IPS-15b (cell line): ENCODE data around the gene SLC24A3.

Experiments used
- H3K27me3 ChIP-seq: one replicate; pipeline ENCODE4 v1.6.1; 2013; ENCODE audit warnings: low read length; ENCODE audit not compliant: control insufficient read depth, insufficient read depth
- H3K36me3 ChIP-seq: one replicate; pipeline ENCODE4 v1.6.1; 2013; ENCODE audit warnings: low read length; ENCODE audit not compliant: control insufficient read depth, insufficient read depth
- H3K4me1 ChIP-seq: one replicate; pipeline ENCODE4 v1.6.1; 2013; ENCODE audit warnings: mild to moderate bottlenecking, low read length; ENCODE audit not compliant: control insufficient read depth, insufficient read depth
- H3K4me3 ChIP-seq: one replicate; pipeline ENCODE4 v1.5.1; 2013; ENCODE audit warnings: low read depth, low read length
- H3K9ac ChIP-seq: one replicate; pipeline ENCODE4 v1.6.1; 2013; ENCODE audit warnings: low read depth, mild to moderate bottlenecking, low read length
- H3K9me3 ChIP-seq: one replicate; pipeline ENCODE4 v1.6.1; 2013; ENCODE audit warnings: mild to moderate bottlenecking, low read length; ENCODE audit not compliant: control insufficient read depth, insufficient read depth

Gene SLC24A3

DNA sequence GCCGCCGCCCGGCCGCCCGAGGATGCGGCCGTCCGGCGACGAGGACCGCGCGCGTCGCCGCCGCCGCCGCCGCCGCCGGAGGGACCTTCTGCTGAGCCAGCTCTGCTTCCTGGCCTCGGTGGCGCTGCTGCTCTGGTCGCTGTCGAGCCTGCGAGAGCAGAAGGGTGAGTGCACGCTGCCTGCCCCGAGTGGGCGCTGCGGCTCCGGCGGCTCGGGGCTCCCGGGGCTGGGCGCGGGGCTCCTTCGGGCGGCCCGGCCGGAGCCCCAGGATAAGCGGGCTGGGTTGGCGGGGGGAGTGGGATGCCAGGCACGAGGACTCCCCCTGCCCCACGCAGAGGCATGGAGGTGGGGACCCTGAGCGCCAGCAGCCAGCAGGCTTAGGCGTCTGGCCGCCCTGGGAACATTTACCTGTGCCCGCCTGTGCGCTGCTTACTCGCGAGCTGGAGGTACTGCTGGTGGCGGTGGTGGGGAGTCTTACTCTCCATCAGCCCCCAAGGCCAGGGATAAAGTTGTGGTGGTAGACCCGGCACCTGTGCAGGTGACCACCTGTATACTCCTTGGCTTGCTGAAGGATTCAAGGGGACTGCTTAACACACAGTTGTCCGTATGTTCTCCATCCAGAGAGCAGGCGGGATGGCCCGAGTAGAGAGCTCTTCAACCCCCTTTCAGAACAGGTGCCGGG lies 520 bp downstream of the SLC24A3 start:
- peaks cover 35% of the 10 kb centered on the region for H3K27me3 ChIP-seq
- no peaks in the 10 kb centered on the region for H3K9me3 ChIP-seq
- H3K4me3 ChIP-seq = peak overlapping the region; percentile 55
- peaks cover 6% of the 10 kb centered on the region for H3K4me1 ChIP-seq
- no peaks in the 10 kb centered on the region for H3K36me3 ChIP-seq
- no peak overlapping the region for H3K9ac ChIP-seq

DNA sequence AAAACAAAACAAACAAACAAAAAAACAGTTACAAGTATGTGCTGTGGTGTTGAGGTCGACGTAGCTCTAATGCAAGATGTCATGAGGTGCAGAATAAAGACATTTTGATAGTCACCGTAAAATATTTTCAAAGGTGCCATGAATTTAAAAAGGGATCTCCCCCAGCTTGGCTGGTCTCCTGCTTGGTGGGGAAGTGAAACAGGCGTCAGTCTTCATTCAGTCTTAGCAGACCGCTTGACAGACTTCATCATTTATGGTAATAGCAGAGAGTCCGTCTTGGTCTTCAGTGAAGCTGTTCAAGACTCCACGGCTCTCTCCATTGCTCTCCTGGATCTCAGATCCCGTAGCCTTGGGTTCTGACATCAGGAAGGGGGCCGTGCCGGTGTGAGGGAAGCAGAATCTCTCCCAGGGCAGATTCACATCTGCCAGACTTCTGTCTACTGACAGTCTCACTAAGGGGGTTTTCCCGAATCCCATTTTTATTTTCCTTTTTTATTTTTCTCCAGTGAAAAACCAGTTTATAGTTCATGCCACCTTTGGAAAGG lies 1.6 kb downstream of the SLC24A3 start:
- no peak overlapping the region for H3K9ac ChIP-seq
- no peaks in the 10 kb centered on the region for H3K36me3 ChIP-seq
- peaks cover 35% of the 10 kb centered on the region for H3K27me3 ChIP-seq
- peaks cover 2% of the 10 kb centered on the region for H3K4me1 ChIP-seq
- no peaks in the 10 kb centered on the region for H3K9me3 ChIP-seq
- H3K4me3 ChIP-seq = no peak overlapping the region

GRCh38 chr20:19218411-19218810 lies 6.0 kb downstream of the SLC24A3 start:
- Histone ChIP-seq H3K9ac (no peak overlapping the region), H3K36me3 (no peaks in the 10 kb centered on the region), H3K4me3 (no peak overlapping the region), H3K9me3 (no peaks in the 10 kb centered on the region), H3K27me3 (peaks cover 19% of the 10 kb centered on the region), H3K4me1 (no peaks in the 10 kb centered on the region)

DNA sequence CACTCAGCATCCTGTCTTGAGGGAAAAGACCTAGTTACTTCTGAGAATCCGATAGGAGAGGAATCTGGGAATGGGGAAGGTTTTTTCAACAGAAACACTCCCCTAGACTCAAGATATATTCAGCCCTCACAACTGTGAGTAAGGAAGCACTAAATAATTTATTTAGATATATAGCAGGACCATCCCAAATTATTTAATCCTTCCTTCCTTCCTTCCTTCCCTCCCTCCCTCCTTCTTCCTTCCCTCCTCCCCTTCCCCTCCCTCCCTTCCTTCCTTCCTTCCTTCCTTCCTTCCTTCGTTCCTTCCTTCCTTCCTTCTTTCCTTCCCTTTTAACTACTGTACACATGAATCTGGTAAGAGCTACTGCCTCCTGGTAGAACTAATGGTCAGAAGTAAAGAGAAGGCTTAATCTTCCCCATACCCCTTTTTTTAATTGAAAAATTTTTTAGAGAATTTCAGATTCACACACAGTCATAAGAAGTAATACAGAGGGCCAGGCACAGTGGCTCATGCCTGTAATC lies 10.1 kb downstream of the SLC24A3 start:
- H3K27me3 ChIP-seq = no peaks in the 10 kb centered on the region
- no peaks in the 10 kb centered on the region for H3K4me1 ChIP-seq
- no peaks in the 10 kb centered on the region for H3K9me3 ChIP-seq
- no peak overlapping the region for H3K9ac ChIP-seq
- no peaks in the 10 kb centered on the region for H3K36me3 ChIP-seq
- no peak overlapping the region for H3K4me3 ChIP-seq

DNA sequence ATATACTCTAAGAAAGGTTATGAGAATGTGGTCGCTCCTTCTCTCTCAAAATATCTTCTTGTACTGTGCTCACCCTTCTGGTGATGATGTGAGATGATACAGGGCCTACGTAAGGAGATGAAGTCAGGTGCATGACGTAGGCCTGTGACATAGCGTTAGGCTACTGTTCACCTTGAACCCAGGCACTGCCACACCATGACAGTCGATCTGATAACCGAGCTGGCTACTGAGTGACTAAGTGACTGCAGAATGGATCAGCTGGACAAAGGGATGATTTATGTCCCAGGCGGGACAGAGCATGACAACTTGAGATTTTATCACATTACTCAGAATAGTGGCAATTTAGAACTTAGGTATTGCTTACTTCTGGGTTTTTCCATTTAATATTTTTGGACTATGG lies 11.2 kb downstream of the SLC24A3 start:
- Histone ChIP-seq H3K27me3 (no peaks in the 10 kb centered on the region), H3K36me3 (no peaks in the 10 kb centered on the region), H3K4me3 (no peak overlapping the region), H3K4me1 (no peaks in the 10 kb centered on the region), H3K9me3 (no peaks in the 10 kb centered on the region), H3K9ac (no peak overlapping the region)

GRCh38 chr20:19231359-19232035 lies 19.1 kb downstream of the SLC24A3 start:
- Histone ChIP-seq H3K27me3 (no peaks in the 10 kb centered on the region), H3K4me3 (no peak overlapping the region), H3K36me3 (no peaks in the 10 kb centered on the region), H3K9me3 (no peaks in the 10 kb centered on the region), H3K4me1 (no peaks in the 10 kb centered on the region), H3K9ac (no peak overlapping the region)

- no peaks in the 10 kb centered on the region for H3K9me3 ChIP-seq
- no peaks in the 10 kb centered on the region for H3K27me3 ChIP-seq
- no peaks in the 10 kb centered on the region for H3K36me3 ChIP-seq
- no peak overlapping the region for H3K9ac ChIP-seq
- H3K4me1 ChIP-seq = no peaks in the 10 kb centered on the region
- no peak overlapping the region for H3K4me3 ChIP-seq
Observed at GRCh38 chr20:19232997-19233794, 20.8 kb downstream of the SLC24A3 start.

DNA sequence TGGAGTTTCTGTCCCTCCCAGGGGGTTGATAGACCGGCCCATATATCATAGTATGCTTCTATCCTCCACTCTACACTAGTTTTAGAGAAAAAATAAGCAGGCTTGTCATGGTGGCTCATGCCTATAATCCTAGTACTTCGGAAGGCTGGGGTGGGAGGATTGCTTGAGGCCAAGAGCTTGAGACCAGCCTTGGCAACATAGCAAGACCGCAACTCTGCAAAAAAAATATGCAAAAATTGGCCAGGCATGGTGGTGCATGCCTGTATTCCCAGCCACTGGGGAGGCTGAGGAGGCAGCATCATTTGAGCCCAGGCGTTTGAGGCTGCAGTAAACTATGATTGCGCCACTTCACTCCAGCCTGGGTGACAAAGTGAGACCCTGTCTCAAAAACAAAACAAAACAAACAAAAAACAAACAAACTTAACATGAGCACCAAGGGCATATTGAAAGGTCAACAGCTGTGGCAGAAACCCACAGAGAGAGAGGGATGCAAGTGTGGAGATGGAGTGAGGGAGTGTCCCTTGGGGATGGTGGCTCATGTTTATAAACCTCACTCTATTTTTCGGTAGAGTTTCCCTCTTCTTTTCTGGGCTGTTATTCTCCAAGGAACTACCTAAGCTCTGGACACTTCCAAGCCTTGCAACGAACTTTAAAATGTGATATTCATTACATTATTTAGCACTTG lies 24.1 kb downstream of the SLC24A3 start:
- H3K27me3 ChIP-seq = no peaks in the 10 kb centered on the region
- H3K9me3 ChIP-seq = no peaks in the 10 kb centered on the region
- no peak overlapping the region for H3K4me3 ChIP-seq
- no peaks in the 10 kb centered on the region for H3K36me3 ChIP-seq
- H3K9ac ChIP-seq = no peak overlapping the region
- no peaks in the 10 kb centered on the region for H3K4me1 ChIP-seq

DNA sequence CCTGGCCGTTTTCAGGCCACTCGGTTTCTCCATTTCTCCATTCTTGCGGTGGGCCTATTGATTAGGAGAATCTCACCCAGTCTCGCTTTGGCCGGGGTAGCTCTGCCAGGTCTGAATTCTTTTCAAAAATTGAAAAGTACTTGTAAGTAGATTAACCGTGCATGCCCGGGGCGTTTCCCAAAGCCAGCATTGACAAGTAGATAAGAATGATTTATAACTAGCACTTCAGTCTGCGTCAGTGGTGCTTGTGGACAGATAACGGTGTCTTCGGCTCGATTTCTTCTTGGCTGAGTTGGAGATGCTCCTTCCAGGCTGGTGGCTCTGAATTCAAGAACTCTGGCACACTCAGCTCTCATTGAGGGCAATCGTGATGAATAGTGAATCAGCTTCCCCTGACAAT lies 29.0 kb downstream of the SLC24A3 start:
- Histone ChIP-seq H3K4me1 (no peaks in the 10 kb centered on the region), H3K9me3 (no peaks in the 10 kb centered on the region), H3K36me3 (no peaks in the 10 kb centered on the region), H3K4me3 (no peak overlapping the region), H3K9ac (no peak overlapping the region), H3K27me3 (no peaks in the 10 kb centered on the region)

GRCh38 chr20:19244291-19244690 lies 31.8 kb downstream of the SLC24A3 start:
- no peaks in the 10 kb centered on the region for H3K27me3 ChIP-seq
- no peaks in the 10 kb centered on the region for H3K9me3 ChIP-seq
- H3K4me1 ChIP-seq = no peaks in the 10 kb centered on the region
- no peaks in the 10 kb centered on the region for H3K36me3 ChIP-seq
- no peak overlapping the region for H3K4me3 ChIP-seq
- no peak overlapping the region for H3K9ac ChIP-seq
